K562 (cell line): ENCODE data around the gene ELOB. TPM values are rescaled to one million over a fixed set of nuclear protein-coding genes. Genes with fewer than 3 reads are reported as not detected.
A peak's percentile ranks its signal among the peaks of the same experiment; 100 is the strongest.

Experiments used
- ATAC-seq: fragments of 200-7000 bp; cut with Tn5 transposase; 3 replicates; pipeline ENCODE4 v1.9.1; 2020; ENCODE audit warnings: moderate library complexity
- BruUV-seq: library from RNA; stranded (reverse); fragments of 400-500 nt; replicated peaks from 2 replicates; lab custom pipeline; 2021; lab: Mats Ljungman, UMichigan
- CTCF ChIA-PET: fragments of 300-600 bp; formaldehyde crosslinking; extraction: SDS; loops from one replicate; lab custom pipeline; 2021; ENCODE audit warnings: low intra/inter-chr PET ratio; lab: Yijun Ruan, JAX
- POLR2A ChIA-PET: fragments of 300-600, 350-650 bp; sonication (Branson Sonifier 250); formaldehyde crosslinking; extraction: SDS; loops from one replicate; lab custom pipeline; 2021; ENCODE audit warnings: antibody characterized with exemption, inconsistent platforms; lab: Yijun Ruan, JAX
- DNase-seq, 4 experiments: peaks; one replicate each; pipeline versions ENCODE4 v3.0.0 to v3.0.0-alpha.2; 2011 to 2018; ENCODE audit warnings: low spot score in 3 of 4, mixed read lengths in 3 of 4; ENCODE audit errors: extremely low read depth in 1 of 4
- FAIRE-seq: peaks from 2 replicates; lab custom pipeline; 2011; peaks lifted over from hg19 to GRCh38; lab: Jason Lieb, UNC
- H2AFZ ChIP-seq: 2 replicates; pipeline ENCODE4 v1.6.0; 2011; ENCODE audit warnings: low read depth, low read length, control low read depth, inconsistent platforms
- H3K27ac ChIP-seq: fragments of 200-600 bp; 3 replicates; pipeline ENCODE4 v1.8.0; 2011; ENCODE audit warnings: low read depth, mild to moderate bottlenecking, control low read depth, inconsistent platforms, low read length, moderate library complexity, mixed read lengths; ENCODE audit errors: extremely low read depth
- H3K27me3 ChIP-seq, 2 experiments: fragments of 300-600 bp in 1 of 2; 2 replicates in 1 of 2; 3 replicates in 1 of 2; pipeline versions ENCODE4 v1.6.0 to v1.8.0; 2011; ENCODE audit warnings: inconsistent platforms in 2 of 2, low read length in 2 of 2, mild to moderate bottlenecking in 1 of 2, mixed read lengths in 1 of 2, moderate library complexity in 1 of 2; ENCODE audit not compliant: control insufficient read depth in 2 of 2, insufficient read depth in 2 of 2
- H3K36me3 ChIP-seq: fragments of 300-600 bp; 3 replicates; pipeline ENCODE4 v1.8.0; 2011; ENCODE audit warnings: mild to moderate bottlenecking, low read length, inconsistent platforms; ENCODE audit not compliant: control insufficient read depth, insufficient read depth
- H3K4me1 ChIP-seq, 2 experiments: fragments of 200-600 bp in 1 of 2; replicated peaks in 1 of 2; 2 replicates in 1 of 2; 3 replicates in 1 of 2; pipeline versions ENCODE4 v1.5.1 to v1.8.0; 2011; ENCODE audit warnings: inconsistent platforms in 2 of 2, low read length in 2 of 2, mild to moderate bottlenecking in 1 of 2, mixed read lengths in 1 of 2, moderate library complexity in 1 of 2; ENCODE audit not compliant: control insufficient read depth in 2 of 2, insufficient read depth in 2 of 2
- H3K4me2 ChIP-seq: 2 replicates; pipeline ENCODE4 v1.6.1; 2011; ENCODE audit warnings: low read length, control low read depth, inconsistent platforms, mixed read lengths; ENCODE audit not compliant: insufficient read depth
- H3K4me3 ChIP-seq: fragments of 200-600 bp; sonication (generic), shearing (Covaris generic); 2 replicates; pipeline ENCODE4 v1.5.1; 2016; ENCODE audit warnings: control low read depth, inconsistent platforms
- H3K79me2 ChIP-seq: fragments of 200-600 bp; 3 replicates; pipeline ENCODE4 v1.8.0; 2011; ENCODE audit warnings: low read length, inconsistent platforms; ENCODE audit not compliant: control insufficient read depth, insufficient read depth
- H3K9ac ChIP-seq, 2 experiments: 2 replicates each; pipeline versions ENCODE4 v1.6.0 to v1.6.1; 2011; ENCODE audit warnings: low read depth in 2 of 2, low read length in 2 of 2, control low read depth in 1 of 2, inconsistent platforms in 1 of 2, mild to moderate bottlenecking in 1 of 2, mixed read lengths in 1 of 2; ENCODE audit not compliant: insufficient read depth in 1 of 2
- H3K9me1 ChIP-seq: one replicate; pipeline ENCODE4 v1.6.0; 2011; ENCODE audit warnings: inconsistent platforms, mild to moderate bottlenecking, low read length, moderate library complexity; ENCODE audit not compliant: control insufficient read depth, insufficient read depth
- H3K9me3 ChIP-seq: replicated peaks from 2 replicates; pipeline ENCODE4 v1.5.1; 2011; ENCODE audit warnings: low read depth, low read length, inconsistent platforms; ENCODE audit not compliant: control insufficient read depth, insufficient read depth
- H4K20me1 ChIP-seq: replicated peaks from 2 replicates; pipeline ENCODE4 v1.6.1; 2011; ENCODE audit warnings: low read length, inconsistent platforms, mixed read lengths; ENCODE audit not compliant: control insufficient read depth, insufficient read depth
- FOXP1 ChIP-seq: sonication (generic); formaldehyde crosslinking; IDR thresholded peaks from 2 replicates; pipeline ENCODE4 v1.8.0; 2022; ENCODE audit warnings: mild to moderate bottlenecking, missing genetic modification reagents
- HDAC1 ChIP-seq, 2 experiments: fragments of 450-650 bp; IDR thresholded peaks; 2 replicates each; pipeline ENCODE4 v1.6.1; 2016 to 2017; ENCODE audit warnings: inconsistent platforms in 1 of 2, mild to moderate bottlenecking in 1 of 2, moderate library complexity in 1 of 2
- HLTF ChIP-seq: fragments of 450-650 bp; IDR thresholded peaks from 2 replicates; pipeline ENCODE4 v1.6.1; 2016
- REST ChIP-seq, 2 experiments: fragments of 450-650 bp; formaldehyde crosslinking in 1 of 2; IDR thresholded peaks; 2 replicates each; pipeline versions ENCODE4 v1.4.0 to v1.6.1; 2014 to 2020; ENCODE audit warnings: mild to moderate bottlenecking in 2 of 2, borderline replicate concordance in 1 of 2, low read depth in 1 of 2
- YY1 ChIP-seq, 3 experiments: IDR thresholded peaks; 2 replicates each; pipeline ENCODE4 v1.6.1; 2011; ENCODE audit warnings: low read length in 2 of 3, mild to moderate bottlenecking in 2 of 3, moderate library complexity in 2 of 3, borderline replicate concordance in 1 of 3, control low read depth in 1 of 3, low read depth in 1 of 3; ENCODE audit not compliant: insufficient read depth in 3 of 3, insufficient replicate concordance in 2 of 3, control insufficient read depth in 1 of 3, insufficient read length in 1 of 3; ENCODE audit errors: extremely low read depth in 1 of 3
- ZNF263 ChIP-seq: sonication (generic); formaldehyde crosslinking; IDR thresholded peaks from 2 replicates; pipeline ENCODE4 v1.8.0; 2022; ENCODE audit warnings: mild to moderate bottlenecking, missing genetic modification reagents, borderline replicate concordance
- WGBS: fragments of 100-300 bp; shearing (Covaris generic); methylation state at CpG from one replicate; pipeline ENCODE4 v1.1.6; 2016; ENCODE audit warnings: low coverage, mixed read lengths; ENCODE audit not compliant: insufficient coverage; ENCODE audit errors: missing lambda C conversion rate; 5-methylcytosine and 5-hydroxymethylcytosine counted together
- in situ Hi-C: fragments of 300-500 bp; cut with MboI; formaldehyde crosslinking; loops from 4 replicates; pipeline ENCODE4 v1.15.0; 2018; ENCODE audit warnings: inconsistent platforms, mixed read lengths
- intact Hi-C: fragments of 100-400 bp; cut with micrococcal nuclease; formaldehyde crosslinking; loops from 2 replicates; pipeline ENCODE4 v1.14.2; 2022
- polyA plus RNA-seq, 8 experiments: library from polyadenylated mRNA; depleted of rRNA in 4 of 8; stranded (reverse) in 5 of 8; unstranded in 3 of 8; fragments of >200 nt; fragmentation: Nextera tagmentation in 2 of 8; fragmentation: Illumina TruSeq in 1 of 8; extraction: Ambion mirVana in 2 of 8; extraction: Trizol in 1 of 8; gene quantifications; 2 replicates each; pipeline versions ENCODE4 v1.2.1 to v1.2.3, GENCODE V29; 2011 to 2014; ENCODE audit warnings: inconsistent platforms in 1 of 8, missing spikeins in 1 of 8
- total RNA-seq, 7 experiments: library from RNA; depleted of rRNA in 6 of 7; stranded (reverse); fragments of >200 nt in 6 of 7; fragmentation: Illumina TruSeq in 2 of 7; extraction: Trizol in 2 of 7; gene quantifications; 2 replicates each; pipeline versions ENCODE4 v1.2.1 to v1.2.3, GENCODE V29; 2011 to 2021; ENCODE audit warnings: low replicate concordance in 1 of 7
- TF ChIP-seq, protein P1 (sequence below): sonication (generic); formaldehyde crosslinking; IDR thresholded peaks from 2 replicates; pipeline ENCODE4 v1.8.0; 2022; ENCODE audit warnings: missing genetic modification reagents, mild to moderate bottlenecking, moderate library complexity, borderline replicate concordance

ELOB gene
- total and polyA plus RNA-seq, 9 of the 15 experiments (the other 6 are each of a cell fraction or from before 2014, with no cell fraction given): 63.2 to 791 (median 237) TPM

DNA sequence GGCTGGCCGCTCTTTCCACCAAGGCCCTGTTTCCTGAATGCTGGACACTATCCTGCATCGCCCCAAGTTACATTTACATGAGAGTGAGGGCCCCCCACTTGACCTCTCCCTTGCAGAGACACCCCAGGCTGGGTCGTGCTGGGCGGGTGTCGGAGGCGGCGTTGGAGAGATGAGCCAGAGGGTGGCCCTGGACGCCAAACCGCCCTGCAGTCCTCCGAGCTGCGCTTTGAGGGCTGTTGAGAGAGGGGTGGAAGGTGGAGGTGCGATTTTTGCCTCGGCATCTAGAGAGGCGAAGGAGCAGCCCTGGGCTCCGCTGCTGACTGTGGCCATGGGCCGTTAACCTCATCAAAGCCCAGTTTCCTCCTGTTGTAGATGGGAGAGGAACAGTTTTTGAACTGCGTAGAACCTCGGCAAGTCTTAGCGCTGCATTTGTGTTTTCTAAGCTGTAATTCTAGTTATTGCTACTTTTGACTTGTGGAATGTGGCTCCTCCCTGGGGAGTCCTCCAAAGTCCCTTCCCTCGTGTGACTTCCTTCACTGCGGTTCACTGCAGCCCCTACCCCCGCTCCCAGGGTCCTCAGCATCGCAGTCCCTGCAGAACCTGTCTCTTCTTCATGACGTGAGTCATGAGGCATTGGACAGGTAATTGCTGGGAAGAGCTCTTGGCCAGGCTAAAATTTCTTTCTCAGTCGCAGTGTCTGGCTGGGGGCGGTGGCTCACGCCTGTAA lies 986 bp upstream of the ELOB start (continued):
- TF ChIP-seq HLTF (no peak), ZNF263 (CRISPR knock-in tag) (peak; percentile 79), FOXP1 (CRISPR knock-in tag) (0 out of 2 replicates have a peak, but pooled peaks have one; percentile 23)
- TF ChIP-seq, protein P1, sequence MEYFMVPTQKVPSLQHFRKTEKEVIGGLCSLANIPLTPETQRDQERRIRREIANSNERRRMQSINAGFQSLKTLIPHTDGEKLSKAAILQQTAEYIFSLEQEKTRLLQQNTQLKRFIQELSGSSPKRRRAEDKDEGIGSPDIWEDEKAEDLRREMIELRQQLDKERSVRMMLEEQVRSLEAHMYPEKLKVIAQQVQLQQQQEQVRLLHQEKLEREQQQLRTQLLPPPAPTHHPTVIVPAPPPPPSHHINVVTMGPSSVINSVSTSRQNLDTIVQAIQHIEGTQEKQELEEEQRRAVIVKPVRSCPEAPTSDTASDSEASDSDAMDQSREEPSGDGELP (CRISPR knock-in tag): 0 out of 2 replicates have a peak, but pooled peaks have one; percentile 10
- TF ChIP-seq, all 486 proteins: peak for 44

DNA sequence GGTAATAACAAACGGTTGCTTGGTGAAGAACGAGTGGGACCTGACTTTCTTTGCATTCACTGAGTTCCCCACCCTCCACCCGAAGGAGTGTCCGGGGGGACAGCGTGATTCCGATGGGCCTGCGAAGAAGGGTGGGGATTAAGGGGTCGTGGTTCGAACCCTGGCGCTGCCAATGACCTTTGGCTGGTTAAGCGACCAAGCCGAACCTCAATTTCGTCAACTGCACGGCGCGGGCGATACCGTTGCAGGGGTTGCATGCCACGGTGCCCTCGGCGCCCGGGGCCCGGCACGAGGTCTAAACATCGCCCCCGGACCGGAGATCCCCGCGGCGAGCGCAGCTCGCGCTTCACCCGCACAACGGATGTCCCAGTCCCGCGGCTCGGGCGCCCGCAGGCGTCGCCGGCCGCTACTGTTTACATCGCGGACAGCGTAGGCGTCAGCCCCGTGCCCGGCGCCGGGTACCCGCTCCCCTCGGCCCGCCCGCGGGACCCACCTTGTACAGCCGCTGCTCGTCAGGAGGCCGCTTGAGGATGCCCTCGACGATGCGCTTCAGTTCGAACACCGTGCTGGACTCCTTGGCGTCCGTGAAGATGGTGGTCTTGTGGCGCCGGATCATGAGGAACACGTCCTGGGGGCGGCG lies 460 bp downstream of the ELOB start:
- peak overlapping the region; percentile 75 for H2AFZ ChIP-seq
- peak in 3 of 4 experiments; percentile 32 to 71 (median 70) for DNase-seq
- peaks cover 49% of the 10 kb centered on the region for H3K36me3 ChIP-seq
- no peaks in the 10 kb centered on the region for H3K27me3 ChIP-seq
- in situ Hi-C loops: no loop called here
- H3K27ac ChIP-seq: peak overlapping the region; percentile 88
- intact Hi-C loops: loop anchor here (5.0 kb wide), 1 partner anchor 41 kb away; the partner anchor contains the start of gene PRSS21
- peak overlapping the region; percentile 97 for H3K4me2 ChIP-seq
- H3K9me3 ChIP-seq: no peaks in the 10 kb centered on the region
- ChIA-PET CTCF (interaction anchor here (0.6 kb wide), 1 partner anchor 23 kb away, joined by 4 read pairs; no protein-coding TSS in a partner anchor), POLR2A (interaction anchor here (0.6 to 3.9 kb wide), 8 partner anchors 7 to 38 kb away, joined by 3 to 28 read pairs (median 8); partner anchors contain the start of gene SRRM2)
- H3K79me2 ChIP-seq: peaks cover 39% of the 10 kb centered on the region
- FAIRE-seq: no peak
- peaks cover 11 to 42% of the 10 kb centered on the region in 2 experiments; a peak in 4 of 5 replicates for H3K4me1 ChIP-seq
- H3K9me1 ChIP-seq: no peaks in the 10 kb centered on the region
- peaks cover under 1% of the 10 kb centered on the region; the same call in 1 of the 2 replicates for H4K20me1 ChIP-seq
- peak overlapping the region; percentile 84 to 94 for H3K9ac ChIP-seq
- peak; percentile 7; the same call in 2 of the 3 replicates for ATAC-seq
- peak overlapping the region; percentile 97 for H3K4me3 ChIP-seq
- TSS peak; percentile 42 for BruUV-seq
- under 1% methylated on average over 65 of the region's 72 CpGs for WGBS
- TF ChIP-seq YY1 (IDR thresholded peaks at IDR 0.05; ENCODE audit: borderline replicate concordance in 1 of 3, control insufficient read depth in 1 of 3, extremely low read depth in 1 of 3, insufficient read depth in 3 of 3, insufficient read length in 1 of 3, insufficient replicate concordance in 2 of 3, low read depth in 1 of 3, low read length in 2 of 3) (no peak), REST (IDR thresholded peaks at IDR 0.05; ENCODE audit: borderline replicate concordance) (no peak), REST (CRISPR knock-in tag; IDR thresholded peaks at IDR 0.05; ENCODE audit: low read depth) (0 out of 2 replicates have a peak, but pooled peaks have one; percentile 71), HDAC1 (IDR thresholded peaks at IDR 0.05) (peak in 1 of 2 experiments; percentile 26; a peak in 1 of 4 replicates)
